HG02852 (cell line): ENCODE results near the gene POLR2C.
"Not testable (repeated sequence)": the region's sequence is repeated elsewhere in the genome, so short reads cannot be mapped to it uniquely, and the experiment has no call there.

Experiments used
- ATAC-seq: cut with Tn5 transposase; IDR thresholded peaks from one replicate; pipeline ENCODE4 v1.9.1; 2021; ENCODE audit warnings: mild to moderate bottlenecking, moderate library complexity; ENCODE audit not compliant: unreplicated experiment

Gene POLR2C

GRCh38 chr16:57478396-57479204 lies 16.1 kb downstream of the POLR2C start:
- no peak for ATAC-seq

GRCh38 chr16:57479205-57479975 lies 16.9 kb downstream of the POLR2C start:
- no peak for ATAC-seq

GRCh38 chr16:57479976-57480753 lies 17.7 kb downstream of the POLR2C start:
- no peak for ATAC-seq

GRCh38 chr16:57480754-57481230 lies 18.3 kb downstream of the POLR2C start:
- no peak for ATAC-seq

GRCh38 chr16:57481421-57481820 lies 18.9 kb downstream of the POLR2C start:
- ATAC-seq = no peak

GRCh38 chr16:57482845-57483545 lies 20.5 kb downstream of the POLR2C start:
- ATAC-seq = no peak

- ATAC-seq = no peak
These were observed 21.4 kb downstream of the POLR2C start for GRCh38 chr16:57483725-57484514.

- ATAC-seq = no peak
These were observed 22.1 kb downstream of the POLR2C start for GRCh38 chr16:57484515-57485005.

- ATAC-seq = no peak
These were observed 22.8 kb downstream of the POLR2C start for GRCh38 chr16:57485091-57485915.

- peak; percentile 87 for ATAC-seq
These were observed 23.7 kb downstream of the POLR2C start, which contains the start of gene DOK4 for GRCh38 chr16:57485916-57486857. Gene DOK4 (minus strand): TSS chr16:57486493. CDS start chr16:57479507, 6,986 bp downstream.

- no peak for ATAC-seq
These were observed 24.7 kb downstream of the POLR2C start for GRCh38 chr16:57486858-57487834.

- no peak for ATAC-seq
These were observed 26.8 kb downstream of the POLR2C start for GRCh38 chr16:57489229-57489628.

- ATAC-seq = no peak
These were observed 31.3 kb downstream of the POLR2C start for GRCh38 chr16:57493767-57494166.

GRCh38 chr16:57497121-57497520 lies 34.6 kb downstream of the POLR2C start:
- ATAC-seq = no peak

GRCh38 chr16:57498031-57498430 lies 35.6 kb downstream of the POLR2C start:
- ATAC-seq = no peak

GRCh38 chr16:57499941-57500340 lies 37.5 kb downstream of the POLR2C start:
- not testable (repeated sequence) for ATAC-seq
